HepG2 (cell line): Measurements from ENCODE around the gene EIF5. TPM values are rescaled to one million over a fixed set of nuclear protein-coding genes. Genes with fewer than 3 reads are reported as not detected.

ENCODE experiments used
- FOXK1 ChIP-seq: sonication (generic); formaldehyde crosslinking; IDR thresholded peaks from 2 replicates; pipeline ENCODE4 v1.4.0; 2020; ENCODE audit warnings: low read depth, missing genetic modification reagents, borderline replicate concordance
- GTF3A ChIP-seq: sonication (generic); formaldehyde crosslinking; conservative IDR thresholded peaks from 2 replicates; pipeline ENCODE4 v1.4.0; 2020; ENCODE audit warnings: mild to moderate bottlenecking, missing genetic modification reagents
- JUNB ChIP-seq: sonication (generic); formaldehyde crosslinking; IDR thresholded peaks from 2 replicates; pipeline ENCODE4 v1.8.0; 2022; ENCODE audit warnings: missing genetic modification reagents, mild to moderate bottlenecking, borderline replicate concordance
- PHB2 ChIP-seq: fragments of 450-650 bp; IDR thresholded peaks from 2 replicates; pipeline ENCODE4 v1.6.1; 2018; ENCODE audit not compliant: partially characterized antibody
- PHF21A ChIP-seq: sonication (generic); formaldehyde crosslinking; IDR thresholded peaks from 2 replicates; pipeline ENCODE4 v1.5.0; 2020; ENCODE audit warnings: mild to moderate bottlenecking, missing genetic modification reagents
- REXO4 ChIP-seq: sonication (generic); formaldehyde crosslinking; IDR thresholded peaks from 2 replicates; pipeline ENCODE4 v1.8.0; 2022; ENCODE audit warnings: missing genetic modification reagents, mild to moderate bottlenecking, borderline replicate concordance
- SIN3A ChIP-seq: IDR thresholded peaks from 2 replicates; pipeline ENCODE4 v1.6.1; 2011; ENCODE audit warnings: low read depth, mild to moderate bottlenecking, control low read depth, low read length, borderline replicate concordance
- SP4 ChIP-seq: sonication (generic); formaldehyde crosslinking; IDR thresholded peaks from 2 replicates; pipeline ENCODE4 v1.8.1; 2023; ENCODE audit warnings: mild to moderate bottlenecking, missing genetic modification reagents
- TBX2 ChIP-seq: sonication (generic); formaldehyde crosslinking; IDR thresholded peaks from 2 replicates; pipeline ENCODE4 v1.5.0; 2020; ENCODE audit warnings: missing genetic modification reagents, mild to moderate bottlenecking, borderline replicate concordance
- TCF7 ChIP-seq: sonication (generic); IDR thresholded peaks from 2 replicates; pipeline ENCODE4 v1.6.1; 2016; ENCODE audit warnings: antibody characterized with exemption, low read depth
- TRIM24 ChIP-seq: sonication (generic); formaldehyde crosslinking; IDR thresholded peaks from 2 replicates; pipeline ENCODE4 v1.8.0; 2022; ENCODE audit warnings: mild to moderate bottlenecking, missing genetic modification reagents
- ZNF225 ChIP-seq: sonication (generic); formaldehyde crosslinking; IDR thresholded peaks from 2 replicates; pipeline ENCODE4 v1.4.0; 2020; ENCODE audit warnings: mild to moderate bottlenecking, missing genetic modification reagents
- ZNF460 ChIP-seq: sonication (generic); formaldehyde crosslinking; IDR thresholded peaks from 2 replicates; pipeline ENCODE4 v1.5.1; 2020; ENCODE audit warnings: missing genetic modification reagents, mild to moderate bottlenecking, borderline replicate concordance
- ZNF558 ChIP-seq: sonication (generic); formaldehyde crosslinking; IDR thresholded peaks from 2 replicates; pipeline ENCODE4 v1.9.0; 2022; ENCODE audit warnings: mild to moderate bottlenecking, missing genetic modification reagents, borderline replicate concordance
- ZNF576 ChIP-seq: sonication (generic); formaldehyde crosslinking; IDR thresholded peaks from 2 replicates; pipeline ENCODE4 v1.4.0; 2020; ENCODE audit warnings: mild to moderate bottlenecking, missing genetic modification reagents
- ZNF644 ChIP-seq: IDR thresholded peaks from 2 replicates; pipeline ENCODE4 v1.6.1; 2016; ENCODE audit warnings: low read depth
- ZNF790 ChIP-seq: sonication (generic); formaldehyde crosslinking; IDR thresholded peaks from 2 replicates; pipeline ENCODE4 v1.8.0; 2022; ENCODE audit warnings: missing genetic modification reagents, mild to moderate bottlenecking, borderline replicate concordance
- polyA plus RNA-seq, 8 experiments: library from polyadenylated mRNA; depleted of rRNA in 3 of 8; stranded (reverse) in 7 of 8; unstranded in 1 of 8; fragments of >200 nt; fragmentation: Illumina TruSeq in 4 of 8; extraction: Trizol in 4 of 8; gene quantifications; 2 replicates each; pipeline versions ENCODE4 v1.2.1 to v1.2.3, GENCODE V29; 2011 to 2016; ENCODE audit warnings: low read depth in 4 of 8, missing spikeins in 1 of 8, mixed read lengths in 1 of 8; ENCODE audit not compliant: insufficient read depth in 1 of 8
- total RNA-seq, 5 experiments: library from RNA; depleted of rRNA; stranded (reverse); fragments of >200 nt; fragmentation: Illumina TruSeq; extraction: Trizol; gene quantifications; 2 replicates each; pipeline ENCODE4 v1.2.3, GENCODE V29; 2016; ENCODE audit warnings: low read depth in 1 of 5
- TF ChIP-seq, protein P1 (sequence below): sonication (generic); formaldehyde crosslinking; IDR thresholded peaks from 2 replicates; pipeline ENCODE4 v1.5.0; 2020; ENCODE audit warnings: mild to moderate bottlenecking, missing genetic modification reagents, borderline replicate concordance
- TF ChIP-seq, protein P2 (sequence below), 2 experiments: sonication (generic) in 1 of 2; formaldehyde crosslinking in 1 of 2; IDR thresholded peaks; 2 replicates each; pipeline versions ENCODE4 v1.5.1 to v1.6.1; 2011 to 2020; ENCODE audit warnings: borderline replicate concordance in 1 of 2, low read depth in 1 of 2, low read length in 1 of 2, mild to moderate bottlenecking in 1 of 2, missing genetic modification reagents in 1 of 2, moderate library complexity in 1 of 2
- TF ChIP-seq, protein P3 (sequence below): sonication (generic); formaldehyde crosslinking; IDR thresholded peaks from 2 replicates; pipeline ENCODE4 v1.5.1; 2020; ENCODE audit warnings: missing genetic modification reagents, mild to moderate bottlenecking, borderline replicate concordance

EIF5 gene
- total and polyA plus RNA-seq, 2 of the 13 experiments (the other 11 are each of a cell fraction or from before 2014, with no cell fraction given) = 189 to 281 TPM

DNA sequence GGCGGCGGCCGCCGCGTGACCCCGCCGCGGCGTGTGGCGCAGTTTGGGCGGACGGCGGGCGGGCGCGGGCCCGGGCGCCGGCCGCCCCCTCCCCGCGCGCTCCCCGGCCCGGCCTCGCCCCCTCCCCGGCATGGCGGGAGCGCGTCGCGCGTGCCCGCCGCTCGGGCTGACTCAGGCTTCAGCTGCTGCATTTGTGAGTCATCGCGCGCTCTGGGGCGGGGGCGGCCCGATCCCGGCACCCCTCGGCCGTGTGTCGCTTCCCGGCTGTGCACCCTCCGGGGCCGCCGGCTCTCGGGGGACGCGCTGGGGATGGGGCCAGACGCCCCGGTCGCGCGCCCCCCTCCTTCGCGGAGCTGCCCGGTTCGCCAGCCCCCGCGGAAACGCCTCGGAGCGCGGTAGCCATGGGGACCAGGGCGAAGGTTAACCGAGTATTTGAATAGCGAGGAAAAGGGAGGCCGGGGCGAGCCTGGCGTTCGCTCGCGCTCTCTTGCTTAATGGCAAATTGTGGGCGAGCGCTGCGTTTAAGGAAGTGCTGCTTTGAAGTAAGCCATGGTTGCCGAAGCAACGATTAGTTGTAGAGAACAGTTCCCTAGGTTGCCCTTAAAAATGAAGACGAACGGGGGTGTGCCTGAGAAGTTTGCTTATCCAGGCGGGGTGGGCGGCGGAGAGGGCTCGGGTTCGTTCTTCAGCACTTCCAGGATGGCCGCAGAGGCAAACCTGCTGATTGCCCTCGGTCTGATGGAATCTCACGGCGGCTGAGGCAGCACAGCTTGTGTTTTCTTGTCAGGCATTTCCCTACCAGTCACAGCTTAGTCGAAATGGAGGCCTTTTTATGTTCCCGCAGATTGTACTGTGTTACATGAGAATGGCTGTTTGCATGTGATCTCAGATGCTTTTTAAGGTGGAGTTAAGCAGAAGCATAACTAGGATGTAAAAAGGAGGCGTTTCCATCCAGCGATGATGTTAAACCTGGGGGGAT is 896 bp downstream of the EIF5 start (continued):
- TF ChIP-seq ZNF576 = no peak
- no peak for TF ChIP-seq TRIM24
- TF ChIP-seq, protein P1, sequence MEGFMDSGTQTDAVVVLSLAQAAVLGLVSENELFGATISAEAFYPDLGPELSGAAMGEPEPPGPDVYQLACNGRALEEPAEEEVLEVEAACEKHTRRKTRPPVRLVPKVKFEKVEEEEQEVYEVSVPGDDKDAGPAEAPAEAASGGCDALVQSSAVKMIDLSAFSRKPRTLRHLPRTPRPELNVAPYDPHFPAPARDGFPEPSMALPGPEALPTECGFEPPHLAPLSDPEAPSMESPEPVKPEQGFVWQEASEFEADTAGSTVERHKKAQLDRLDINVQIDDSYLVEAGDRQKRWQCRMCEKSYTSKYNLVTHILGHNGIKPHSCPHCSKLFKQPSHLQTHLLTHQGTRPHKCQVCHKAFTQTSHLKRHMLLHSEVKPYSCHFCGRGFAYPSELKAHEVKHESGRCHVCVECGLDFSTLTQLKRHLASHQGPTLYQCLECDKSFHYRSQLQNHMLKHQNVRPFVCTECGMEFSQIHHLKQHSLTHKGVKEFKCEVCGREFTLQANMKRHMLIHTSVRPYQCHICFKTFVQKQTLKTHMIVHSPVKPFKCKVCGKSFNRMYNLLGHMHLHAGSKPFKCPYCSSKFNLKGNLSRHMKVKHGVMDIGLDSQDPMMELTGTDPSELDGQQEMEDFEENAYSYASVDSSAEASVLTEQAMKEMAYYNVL (CRISPR knock-in tag) = no peak
- TF ChIP-seq PHB2 = no peak
- TF ChIP-seq, protein P2, sequence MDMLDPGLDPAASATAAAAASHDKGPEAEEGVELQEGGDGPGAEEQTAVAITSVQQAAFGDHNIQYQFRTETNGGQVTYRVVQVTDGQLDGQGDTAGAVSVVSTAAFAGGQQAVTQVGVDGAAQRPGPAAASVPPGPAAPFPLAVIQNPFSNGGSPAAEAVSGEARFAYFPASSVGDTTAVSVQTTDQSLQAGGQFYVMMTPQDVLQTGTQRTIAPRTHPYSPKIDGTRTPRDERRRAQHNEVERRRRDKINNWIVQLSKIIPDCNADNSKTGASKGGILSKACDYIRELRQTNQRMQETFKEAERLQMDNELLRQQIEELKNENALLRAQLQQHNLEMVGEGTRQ (IDR thresholded peaks at IDR 0.05; ENCODE audit: low read depth, low read length) = no peak
- TF ChIP-seq, protein P2 (CRISPR knock-in tag; IDR thresholded peaks at IDR 0.05; ENCODE audit: borderline replicate concordance) = no peak
- 0 out of 2 replicates have a peak, but pooled peaks have one; percentile 14 for TF ChIP-seq PHF21A
- TF ChIP-seq JUNB (CRISPR knock-in tag) = no peak
- TF ChIP-seq TCF7 = 0 out of 2 replicates have a peak, but pooled peaks have one; percentile 20
- no peak for TF ChIP-seq ZNF225 (CRISPR knock-in tag)
- TF ChIP-seq SIN3A = no peak
- TF ChIP-seq, protein P3, sequence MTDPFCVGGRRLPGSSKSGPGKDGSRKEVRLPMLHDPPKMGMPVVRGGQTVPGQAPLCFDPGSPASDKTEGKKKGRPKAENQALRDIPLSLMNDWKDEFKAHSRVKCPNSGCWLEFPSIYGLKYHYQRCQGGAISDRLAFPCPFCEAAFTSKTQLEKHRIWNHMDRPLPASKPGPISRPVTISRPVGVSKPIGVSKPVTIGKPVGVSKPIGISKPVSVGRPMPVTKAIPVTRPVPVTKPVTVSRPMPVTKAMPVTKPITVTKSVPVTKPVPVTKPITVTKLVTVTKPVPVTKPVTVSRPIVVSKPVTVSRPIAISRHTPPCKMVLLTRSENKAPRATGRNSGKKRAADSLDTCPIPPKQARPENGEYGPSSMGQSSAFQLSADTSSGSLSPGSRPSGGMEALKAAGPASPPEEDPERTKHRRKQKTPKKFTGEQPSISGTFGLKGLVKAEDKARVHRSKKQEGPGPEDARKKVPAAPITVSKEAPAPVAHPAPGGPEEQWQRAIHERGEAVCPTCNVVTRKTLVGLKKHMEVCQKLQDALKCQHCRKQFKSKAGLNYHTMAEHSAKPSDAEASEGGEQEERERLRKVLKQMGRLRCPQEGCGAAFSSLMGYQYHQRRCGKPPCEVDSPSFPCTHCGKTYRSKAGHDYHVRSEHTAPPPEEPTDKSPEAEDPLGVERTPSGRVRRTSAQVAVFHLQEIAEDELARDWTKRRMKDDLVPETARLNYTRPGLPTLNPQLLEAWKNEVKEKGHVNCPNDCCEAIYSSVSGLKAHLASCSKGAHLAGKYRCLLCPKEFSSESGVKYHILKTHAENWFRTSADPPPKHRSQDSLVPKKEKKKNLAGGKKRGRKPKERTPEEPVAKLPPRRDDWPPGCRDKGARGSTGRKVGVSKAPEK (CRISPR knock-in tag) = no peak
- TF ChIP-seq ZNF644 = no peak
- no peak for TF ChIP-seq SP4 (CRISPR knock-in tag)
- no peak for TF ChIP-seq ZNF460
- TF ChIP-seq ZNF558 (CRISPR knock-in tag) = no peak
- TF ChIP-seq TBX2 = peak; percentile 16; the same call in 1 of the 2 replicates
- no peak for TF ChIP-seq GTF3A (CRISPR knock-in tag)
- no peak for TF ChIP-seq ZNF790 (CRISPR knock-in tag)
- peak; percentile 8; the same call in 1 of the 2 replicates for TF ChIP-seq FOXK1 (CRISPR knock-in tag)
- no peak for TF ChIP-seq REXO4 (CRISPR knock-in tag)
